HepG2 (cell line): Measurements from ENCODE around the gene CHN2. TPM values are rescaled to one million over a fixed set of nuclear protein-coding genes. Genes with fewer than 3 reads are reported as not detected.

Experiments used
- ATAC-seq: fragments of 200-7000 bp; cut with Tn5 transposase; 3 replicates; pipeline ENCODE4 v1.9.1; 2020; ENCODE audit warnings: mild to moderate bottlenecking, moderate library complexity
- BruUV-seq: library from RNA; stranded (reverse); fragments of 400-500 nt; replicated peaks from 2 replicates; lab custom pipeline; 2021; lab: Mats Ljungman, UMichigan
- CTCF ChIA-PET: fragments of 300-600 bp; formaldehyde crosslinking; extraction: SDS; loops from one replicate; lab custom pipeline; 2021; ENCODE audit warnings: low total read pairs, inconsistent platforms, low intra/inter-chr PET ratio; lab: Yijun Ruan, JAX
- POLR2A ChIA-PET: fragments of 350-600 bp; sonication (Branson Sonifier 250); formaldehyde crosslinking; loops from one replicate; lab custom pipeline; 2020; ENCODE audit warnings: antibody characterized with exemption, inconsistent platforms; lab: Yijun Ruan, JAX
- DNase-seq: peaks from one replicate; pipeline ENCODE4 v3.0.0-alpha.2; 2015; ENCODE audit warnings: low spot score
- FAIRE-seq: peaks from 3 replicates; lab custom pipeline; 2011; peaks lifted over from hg19 to GRCh38; lab: Jason Lieb, UNC
- H2AFZ ChIP-seq: one replicate; pipeline ENCODE4 v1.6.1; 2011; ENCODE audit warnings: low read length, inconsistent platforms
- H3K27ac ChIP-seq: fragments of 300-600 bp; 3 replicates; pipeline ENCODE4 v1.8.0; 2011; ENCODE audit warnings: mixed run types, mild to moderate bottlenecking, mixed read lengths, low read length, inconsistent platforms; ENCODE audit not compliant: insufficient read depth; ENCODE audit errors: extremely low read length
- H3K27me3 ChIP-seq, 2 experiments: fragments of 200-600 bp in 1 of 2; 2 replicates in 1 of 2; 3 replicates in 1 of 2; pipeline versions ENCODE4 v1.6.0 to v1.8.0; 2011; ENCODE audit warnings: low read length in 2 of 2, mild to moderate bottlenecking in 2 of 2, moderate library complexity in 2 of 2, inconsistent platforms in 1 of 2; ENCODE audit not compliant: insufficient read depth in 2 of 2, control insufficient read depth in 1 of 2
- H3K36me3 ChIP-seq, 2 experiments: fragments of 200-600 bp in 1 of 2; replicated peaks in 1 of 2; 2 replicates in 1 of 2; 3 replicates in 1 of 2; pipeline versions ENCODE4 v1.5.1 to v1.8.0; 2011; ENCODE audit warnings: low read length in 2 of 2, inconsistent platforms in 1 of 2; ENCODE audit not compliant: insufficient read depth in 2 of 2, control insufficient read depth in 1 of 2
- H3K4me1 ChIP-seq: 2 replicates; pipeline ENCODE4 v1.5.1; 2012; ENCODE audit warnings: low read length, inconsistent platforms; ENCODE audit not compliant: insufficient read depth
- H3K4me2 ChIP-seq: 2 replicates; pipeline ENCODE4 v1.6.0; 2011; ENCODE audit warnings: low read depth, low read length, inconsistent platforms
- H3K4me3 ChIP-seq, 3 experiments: fragments of 200-600 bp in 1 of 3; sonication (generic), shearing (Covaris generic) in 1 of 3; replicated peaks in 1 of 3; 2 replicates each; pipeline ENCODE4 v1.5.1; 2011 to 2016; ENCODE audit warnings: low read length in 3 of 3, inconsistent platforms in 2 of 3, low read depth in 2 of 3, mild to moderate bottlenecking in 2 of 3, control low read depth in 1 of 3, mixed read lengths in 1 of 3; ENCODE audit not compliant: insufficient read depth in 1 of 3
- H3K79me2 ChIP-seq: one replicate; pipeline ENCODE4 v1.6.1; 2011; ENCODE audit warnings: low read length, inconsistent platforms; ENCODE audit not compliant: insufficient read depth
- H3K9ac ChIP-seq: 2 replicates; pipeline ENCODE4 v1.6.0; 2011; ENCODE audit warnings: mild to moderate bottlenecking, low read depth, low read length, inconsistent platforms; ENCODE audit not compliant: insufficient read depth
- H3K9me3 ChIP-seq: 2 replicates; pipeline ENCODE4 v1.5.1; 2012; ENCODE audit warnings: mild to moderate bottlenecking, low read length
- H4K20me1 ChIP-seq: 2 replicates; pipeline ENCODE4 v1.6.0; 2011; ENCODE audit warnings: inconsistent platforms, mild to moderate bottlenecking, low read length, moderate library complexity; ENCODE audit not compliant: insufficient read depth
- MAFG ChIP-seq: sonication (generic); formaldehyde crosslinking; IDR thresholded peaks from 2 replicates; pipeline ENCODE4 v1.5.1; 2020; ENCODE audit warnings: mild to moderate bottlenecking, missing genetic modification reagents
- MTA1 ChIP-seq: sonication (generic); formaldehyde crosslinking; IDR thresholded peaks from 2 replicates; pipeline ENCODE4 v1.4.0; 2020; ENCODE audit warnings: missing genetic modification reagents, mild to moderate bottlenecking, borderline replicate concordance
- RBM39 ChIP-seq: fragments of 200-400 bp; formaldehyde crosslinking; IDR thresholded peaks from one replicate; pipeline ENCODE4 v1.6.1; 2018; ENCODE audit warnings: antibody characterized with exemption, mild to moderate bottlenecking, low read depth, low read length; ENCODE audit not compliant: poor library complexity, severe bottlenecking
- SAP130 ChIP-seq: IDR thresholded peaks from 2 replicates; pipeline ENCODE4 v1.6.1; 2016; ENCODE audit warnings: low read depth
- U2AF2 ChIP-seq: fragments of 200-400 bp; formaldehyde crosslinking; IDR thresholded peaks from 2 replicates; pipeline ENCODE4 v1.6.1; 2017; ENCODE audit warnings: low read depth, mild to moderate bottlenecking, low read length
- ZBTB21 ChIP-seq: sonication (generic); formaldehyde crosslinking; IDR thresholded peaks from 2 replicates; pipeline ENCODE4 v1.4.0; 2020; ENCODE audit warnings: missing genetic modification reagents
- ZNF256 ChIP-seq: sonication (generic); formaldehyde crosslinking; conservative IDR thresholded peaks from 2 replicates; pipeline ENCODE4 v1.4.0; 2020; ENCODE audit warnings: missing genetic modification reagents
- ZNF367 ChIP-seq: sonication (generic); formaldehyde crosslinking; IDR thresholded peaks from 2 replicates; pipeline ENCODE4 v1.4.0; 2020; ENCODE audit warnings: missing genetic modification reagents, borderline replicate concordance
- ZNF703 ChIP-seq: sonication (generic); formaldehyde crosslinking; IDR thresholded peaks from 2 replicates; pipeline ENCODE4 v1.5.1; 2020; ENCODE audit warnings: missing genetic modification reagents, mild to moderate bottlenecking, moderate library complexity, borderline replicate concordance
- ZNF83 ChIP-seq: sonication (generic); formaldehyde crosslinking; IDR thresholded peaks from 2 replicates; pipeline ENCODE4 v1.4.0; 2020; ENCODE audit warnings: missing genetic modification reagents, mild to moderate bottlenecking, borderline replicate concordance
- ZSCAN12 ChIP-seq: sonication (generic); formaldehyde crosslinking; IDR thresholded peaks from 2 replicates; pipeline ENCODE4 v1.9.0; 2021; ENCODE audit warnings: mild to moderate bottlenecking, missing genetic modification reagents
- WGBS: methylation state at CpG from one replicate; pipeline ENCODE4 v1.1.6; 2017; ENCODE audit warnings: low lambda C conversion rate; 5-methylcytosine and 5-hydroxymethylcytosine counted together
- in situ Hi-C: cut with HindIII; loops from 2 replicates; pipeline ENCODE4 v1.10.0; 2017; ENCODE audit warnings: low pct_unique_long_range_greater_than_20kb; ENCODE audit not compliant: extremely low pct_ligation_motif_present
- intact Hi-C: fragments of 100-400 bp; cut with micrococcal nuclease; formaldehyde crosslinking; loops from one replicate; pipeline ENCODE4 v1.10.0; 2022; ENCODE audit not compliant: unreplicated experiment
- polyA plus RNA-seq, 8 experiments: library from polyadenylated mRNA; depleted of rRNA in 3 of 8; stranded (reverse) in 7 of 8; unstranded in 1 of 8; fragments of >200 nt; fragmentation: Illumina TruSeq in 4 of 8; extraction: Trizol in 4 of 8; gene quantifications; 2 replicates each; pipeline versions ENCODE4 v1.2.1 to v1.2.3, GENCODE V29; 2011 to 2016; ENCODE audit warnings: low read depth in 4 of 8, missing spikeins in 1 of 8, mixed read lengths in 1 of 8; ENCODE audit not compliant: insufficient read depth in 1 of 8
- total RNA-seq, 5 experiments: library from RNA; depleted of rRNA; stranded (reverse); fragments of >200 nt; fragmentation: Illumina TruSeq; extraction: Trizol; gene quantifications; 2 replicates each; pipeline ENCODE4 v1.2.3, GENCODE V29; 2016; ENCODE audit warnings: low read depth in 1 of 5
- TF ChIP-seq, protein P1 (sequence below): sonication (generic); formaldehyde crosslinking; IDR thresholded peaks from 2 replicates; pipeline ENCODE4 v1.5.0; 2020; ENCODE audit warnings: missing genetic modification reagents

The CHN2 gene
- total and polyA plus RNA-seq, 2 of the 13 experiments (the other 11 are each of a cell fraction or from before 2014, with no cell fraction given): 23.5 to 30.5 TPM

DNA sequence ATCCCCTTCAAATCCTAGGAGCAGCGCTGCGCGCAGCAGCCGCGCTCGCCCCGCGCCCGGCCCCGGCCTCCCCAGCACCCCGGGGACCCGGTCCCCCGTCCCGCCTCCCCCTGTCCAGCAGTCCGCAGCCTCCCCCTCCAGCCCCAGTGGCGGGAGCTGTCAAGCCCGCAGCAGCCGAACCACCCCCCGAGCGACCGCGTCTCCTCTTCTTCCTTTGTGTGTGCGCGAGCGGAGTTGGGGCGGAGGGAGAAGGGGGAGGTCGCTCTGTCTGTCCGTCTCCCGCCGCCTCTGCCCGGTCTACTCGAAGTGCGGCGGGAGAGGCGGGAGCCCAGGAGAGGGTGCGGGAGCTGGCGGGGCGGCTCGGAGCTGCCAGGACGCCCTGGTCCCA is 375 bp upstream of the CHN2 start (continued):
- TF ChIP-seq ZNF367 (CRISPR knock-in tag) (no peak), U2AF2 (no peak), ZBTB21 (CRISPR knock-in tag) (no peak), ZNF703 (no peak), ZNF83 (CRISPR knock-in tag) (no peak)

GRCh38 chr7:29196191-29196590 is 1.6 kb downstream of the CHN2 start:
- H3K4me3 ChIP-seq: peak overlapping the region; percentile 92 to 98 (median 98)
- intact Hi-C loops: no loop called here
- no peak for ATAC-seq

More at GRCh38 chr7:29196191-29196590, 1.6 kb downstream of the CHN2 start:
- Histone ChIP-seq H3K79me2 (peaks cover 72% of the 10 kb centered on the region), H3K27ac (peak overlapping the region; percentile 88), H3K27me3 (no peaks in the 10 kb centered on the region; a peak in 1 of 5 replicates), H3K36me3 (no peaks in the 10 kb centered on the region), H3K9me3 (no peaks in the 10 kb centered on the region), H3K4me1 (peaks cover 76% of the 10 kb centered on the region), H4K20me1 (no peaks in the 10 kb centered on the region; the same call in 1 of the 2 replicates), H3K9ac (peak overlapping the region; percentile 91), H2AFZ (no peak overlapping the region), H3K4me2 (peak overlapping the region; percentile 89)
- DNase-seq (no peak), FAIRE-seq (no peak)
- BruUV-seq: no TSS peak
- TF ChIP-seq MTA1 (CRISPR knock-in tag) (no peak), RBM39 (no peak), ZSCAN12 (CRISPR knock-in tag) (no peak), MAFG (CRISPR knock-in tag) (no peak), ZNF256 (no peak), SAP130 (CRISPR knock-in tag) (peak; percentile 16; the same call in 1 of the 2 replicates)
- TF ChIP-seq, protein P1, sequence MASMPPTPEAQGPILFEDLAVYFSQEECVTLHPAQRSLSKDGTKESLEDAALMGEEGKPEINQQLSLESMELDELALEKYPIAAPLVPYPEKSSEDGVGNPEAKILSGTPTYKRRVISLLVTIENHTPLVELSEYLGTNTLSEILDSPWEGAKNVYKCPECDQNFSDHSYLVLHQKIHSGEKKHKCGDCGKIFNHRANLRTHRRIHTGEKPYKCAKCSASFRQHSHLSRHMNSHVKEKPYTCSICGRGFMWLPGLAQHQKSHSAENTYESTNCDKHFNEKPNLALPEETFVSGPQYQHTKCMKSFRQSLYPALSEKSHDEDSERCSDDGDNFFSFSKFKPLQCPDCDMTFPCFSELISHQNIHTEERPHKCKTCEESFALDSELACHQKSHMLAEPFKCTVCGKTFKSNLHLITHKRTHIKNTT (CRISPR knock-in tag): no peak
- POLR2A ChIA-PET: interaction anchor here (1.1 to 5.9 kb wide), 5 partner anchors 9 to 214 kb away, joined by 3 to 42 read pairs (median 6); no protein-coding TSS in a partner anchor
- CTCF ChIA-PET: no interaction called here
- WGBS: 12% methylated on average over 4 of the region's 4 CpGs
- in situ Hi-C loops: no loop called here
